ENCODE results near the gene REEP2. TPM values are rescaled to one million over a fixed set of nuclear protein-coding genes. Genes with fewer than 3 reads are reported as not detected.
"Not testable (repeated sequence)": the region's sequence is repeated elsewhere in the genome, so short reads cannot be mapped to it uniquely, and the experiment has no call there.

REEP2 gene
- total RNA-seq, 1 donor = 2.2 TPM

- Histone ChIP-seq H3K4me2 (ENCODE audit: insufficient read depth, low read length) (no peak overlapping the region), H3K36me3 (ENCODE audit: insufficient read depth, low read length) (peaks cover 33% of the 10 kb centered on the region), H3K4me3 (ENCODE audit: insufficient read depth, low read length) (no peak overlapping the region), H3K9me3 (ENCODE audit: low read depth, low read length) (no peaks in the 10 kb centered on the region), H3K27ac (ENCODE audit: low read depth, low read length) (no peak overlapping the region), H4K20me1 (ENCODE audit: insufficient read depth, low read length) (no peaks in the 10 kb centered on the region), H2AFZ (ENCODE audit: low read length) (no peak overlapping the region), H3K27me3 (ENCODE audit: insufficient read depth, low read length) (no peaks in the 10 kb centered on the region), H3K4me1 (ENCODE audit: insufficient read depth, low read length) (no peaks in the 10 kb centered on the region), H3K79me2 (ENCODE audit: insufficient read depth, low read length) (no peaks in the 10 kb centered on the region)
- no peak for TF ChIP-seq CTCF (IDR thresholded peaks at IDR 0.05; ENCODE audit: extremely low read depth, low read depth, low read length)
- DNase-seq (ENCODE audit: insufficient read length, low spot score, missing footprints) = no peak
Measured at GRCh38 chr5:138402640-138403039, 36.2 kb upstream of the REEP2 start.

- no peak overlapping the region for H3K27ac ChIP-seq (ENCODE audit: low read depth, low read length)
- H3K79me2 ChIP-seq (ENCODE audit: insufficient read depth, low read length) = no peaks in the 10 kb centered on the region
- H4K20me1 ChIP-seq (ENCODE audit: insufficient read depth, low read length) = no peaks in the 10 kb centered on the region
- no peaks in the 10 kb centered on the region for H3K27me3 ChIP-seq (ENCODE audit: insufficient read depth, low read length)
- no peaks in the 10 kb centered on the region for H3K9me3 ChIP-seq (ENCODE audit: low read depth, low read length)
- H3K4me1 ChIP-seq (ENCODE audit: insufficient read depth, low read length) = no peaks in the 10 kb centered on the region
- peak; percentile 39 for DNase-seq (ENCODE audit: insufficient read length, low spot score, missing footprints)
- no peak overlapping the region for H2AFZ ChIP-seq (ENCODE audit: low read length)
- peaks cover 9% of the 10 kb centered on the region for H3K36me3 ChIP-seq (ENCODE audit: insufficient read depth, low read length)
- H3K4me3 ChIP-seq (ENCODE audit: insufficient read depth, low read length) = no peak overlapping the region
- no peak overlapping the region for H3K4me2 ChIP-seq (ENCODE audit: insufficient read depth, low read length)
- no peak for TF ChIP-seq CTCF (IDR thresholded peaks at IDR 0.05; ENCODE audit: extremely low read depth, low read depth, low read length)
Measured at GRCh38 chr5:138408023-138408422, 30.8 kb upstream of the REEP2 start.

- H3K79me2 ChIP-seq (ENCODE audit: insufficient read depth, low read length); H3K4me1 ChIP-seq (ENCODE audit: insufficient read depth, low read length); H3K27me3 ChIP-seq (ENCODE audit: insufficient read depth, low read length); H3K9me3 ChIP-seq (ENCODE audit: low read depth, low read length); H3K4me2 ChIP-seq (ENCODE audit: insufficient read depth, low read length); H3K4me3 ChIP-seq (ENCODE audit: insufficient read depth, low read length); DNase-seq (ENCODE audit: insufficient read length, low spot score, missing footprints); H3K27ac ChIP-seq (ENCODE audit: low read depth, low read length); H4K20me1 ChIP-seq (ENCODE audit: insufficient read depth, low read length); H2AFZ ChIP-seq (ENCODE audit: low read length): not testable (repeated sequence)
- peaks cover 30% of the 10 kb centered on the region for H3K36me3 ChIP-seq (ENCODE audit: insufficient read depth, low read length)
- peak; percentile 44 for TF ChIP-seq CTCF (IDR thresholded peaks at IDR 0.05; ENCODE audit: extremely low read depth, low read depth, low read length)
Measured at GRCh38 chr5:138410996-138411640, 27.7 kb upstream of the REEP2 start.

GRCh38 chr5:138418444-138418843 lies 20.4 kb upstream of the REEP2 start:
- no peaks in the 10 kb centered on the region for H3K27me3 ChIP-seq (ENCODE audit: insufficient read depth, low read length)
- DNase-seq (ENCODE audit: insufficient read length, low spot score, missing footprints) = no peak
- H3K4me2 ChIP-seq (ENCODE audit: insufficient read depth, low read length) = no peak overlapping the region
- H3K27ac ChIP-seq (ENCODE audit: low read depth, low read length) = no peak overlapping the region
- H3K4me1 ChIP-seq (ENCODE audit: insufficient read depth, low read length) = no peaks in the 10 kb centered on the region
- H3K4me3 ChIP-seq (ENCODE audit: insufficient read depth, low read length) = no peak overlapping the region
- H3K79me2 ChIP-seq (ENCODE audit: insufficient read depth, low read length) = no peaks in the 10 kb centered on the region
- no peaks in the 10 kb centered on the region for H3K9me3 ChIP-seq (ENCODE audit: low read depth, low read length)
- peaks cover 73% of the 10 kb centered on the region for H3K36me3 ChIP-seq (ENCODE audit: insufficient read depth, low read length)
- no peak overlapping the region for H2AFZ ChIP-seq (ENCODE audit: low read length)
- H4K20me1 ChIP-seq (ENCODE audit: insufficient read depth, low read length) = no peaks in the 10 kb centered on the region
- no peak for TF ChIP-seq CTCF (IDR thresholded peaks at IDR 0.05; ENCODE audit: extremely low read depth, low read depth, low read length)

All from osteoblast (primary cell).